HG03442 (cell line): ENCODE data around the gene NKAPD1.
"Not testable (repeated sequence)": the region's sequence is repeated elsewhere in the genome, so short reads cannot be mapped to it uniquely, and the experiment has no call there.

Experiments
- ATAC-seq: cut with Tn5 transposase; IDR thresholded peaks from one replicate; pipeline ENCODE4 v1.9.1; 2021; ENCODE audit warnings: mild to moderate bottlenecking, moderate library complexity; ENCODE audit not compliant: unreplicated experiment

Gene NKAPD1

DNA sequence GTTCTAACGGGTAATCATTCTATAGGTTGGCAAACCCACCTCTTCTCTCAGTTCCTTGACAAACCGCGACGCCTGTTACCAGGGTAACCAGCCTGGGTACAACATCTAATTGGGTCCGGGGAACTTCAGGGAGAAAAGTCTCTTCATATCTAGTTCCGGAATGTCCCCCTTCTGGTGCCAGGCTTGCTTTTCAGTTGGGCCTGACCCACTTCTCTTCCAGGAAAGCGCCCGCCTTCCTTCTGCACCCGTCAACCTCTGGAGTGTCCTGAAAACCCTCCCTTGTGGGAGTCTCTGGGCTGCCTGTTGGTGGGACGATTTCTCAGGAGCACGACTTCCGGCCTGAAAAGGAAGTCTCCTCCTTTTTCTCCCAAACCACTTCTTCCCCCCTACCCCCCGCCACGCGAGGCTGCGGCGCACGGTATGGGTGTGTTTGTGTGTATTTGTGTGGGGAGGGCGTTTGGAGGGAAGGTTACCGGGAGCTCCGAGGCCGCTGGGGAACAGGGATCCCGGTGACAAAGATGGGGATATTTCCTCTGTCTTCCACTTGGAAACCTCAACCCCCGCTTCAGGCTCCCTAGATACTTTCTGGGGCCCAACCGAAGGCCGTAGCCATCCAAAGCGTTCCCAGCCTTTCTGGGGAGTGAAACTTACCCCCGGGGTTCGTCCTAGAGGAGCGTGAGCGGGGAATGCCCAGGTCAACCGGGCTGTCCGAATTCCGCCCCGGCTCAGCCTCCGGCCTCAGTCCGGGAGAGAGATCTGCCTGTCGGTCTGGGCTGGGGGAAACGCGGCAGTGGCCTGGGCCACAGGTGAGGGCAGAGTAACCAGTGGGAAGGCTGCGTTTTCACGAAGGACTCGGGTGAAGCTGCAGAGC, at the start of gene NKAPD1, which contains the start of gene PIH1D2:
Gene NKAPD1, plus strand, starts transcription at position 359 of the 871 bp plus-strand sequence. CDS start 1,276 bp downstream, outside the sequence.
Gene PIH1D2, minus strand, starts transcription at position 77 of the 871 bp plus-strand sequence. CDS start 843 bp downstream, outside the sequence.
- ATAC-seq, result peak; percentile 88

DNA sequence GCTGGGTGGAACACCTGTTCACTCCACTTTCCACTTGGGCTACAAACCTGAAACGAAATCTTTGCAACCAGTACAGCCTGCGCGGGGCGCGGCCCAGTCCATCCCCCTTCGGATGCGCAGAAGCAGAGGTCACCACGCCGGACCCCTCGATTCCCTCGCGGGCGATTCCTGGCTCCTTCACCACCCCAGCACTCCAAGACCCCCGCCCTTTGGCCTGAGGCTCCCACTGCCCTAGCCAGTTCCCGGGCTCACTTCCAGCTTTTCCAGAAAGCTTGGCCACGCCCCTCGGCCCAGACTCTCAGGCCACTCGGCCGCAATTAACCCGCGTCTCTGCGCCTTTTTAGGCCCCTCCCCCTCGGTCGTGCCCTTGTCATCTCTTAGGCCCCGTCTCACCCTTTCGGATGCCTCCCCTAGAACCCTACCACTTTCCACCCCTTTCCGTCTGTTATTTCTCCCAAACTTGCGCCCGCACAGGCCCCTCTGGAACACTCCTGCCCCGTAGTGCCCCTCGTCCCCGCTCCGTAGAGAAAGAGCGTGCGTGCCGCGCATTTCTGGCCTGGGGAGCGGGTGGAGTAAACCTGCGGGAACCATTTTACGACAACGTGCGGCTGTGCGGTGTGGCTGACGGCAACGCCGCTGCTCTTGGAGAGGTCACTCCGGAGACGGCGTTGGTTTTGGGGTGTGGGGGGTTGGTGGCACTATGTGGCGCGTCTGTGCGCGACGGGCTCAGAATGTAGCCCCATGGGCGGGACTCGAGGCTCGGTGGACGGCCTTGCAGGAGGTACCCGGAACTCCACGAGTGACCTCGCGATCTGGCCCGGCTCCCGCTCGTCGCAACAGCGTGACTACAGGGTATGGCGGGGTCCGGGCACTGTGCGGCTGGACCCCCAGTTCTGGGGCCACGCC, 49.1 kb upstream of the NKAPD1 start, which contains the start of gene DLAT:
Gene DLAT, plus strand, starts transcription at position 636 of the 906 bp plus-strand sequence. Its CDS starts 65 bp downstream, at position 701.
- peak; percentile 72 for ATAC-seq

DNA sequence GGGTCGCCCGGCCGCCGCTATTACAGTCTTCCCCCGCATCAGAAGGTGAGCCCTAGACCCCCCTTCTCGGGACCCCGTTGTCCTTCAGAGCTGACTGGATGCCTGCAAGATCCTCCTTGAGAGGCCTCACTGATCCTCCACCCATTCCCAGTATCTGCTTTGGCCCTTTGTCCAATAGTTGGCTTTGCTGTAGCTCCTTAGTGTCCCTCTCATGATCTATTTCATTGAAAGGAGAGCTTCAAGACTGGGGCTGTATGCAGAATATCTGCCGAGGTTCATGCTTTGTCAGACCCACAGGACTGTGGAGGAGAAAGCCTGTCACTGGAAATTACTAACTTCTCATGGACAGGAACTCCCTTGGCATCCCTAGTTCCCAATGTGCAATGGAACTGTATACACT, 48.4 kb upstream of the NKAPD1 start:
- ATAC-seq, result no peak

- ATAC-seq, result not testable (repeated sequence)
These were observed 47.2 kb upstream of the NKAPD1 start for GRCh38 chr11:112026784-112027410.

GRCh38 chr11:112029460-112029859, 44.6 kb upstream of the NKAPD1 start:
- no peak for ATAC-seq

DNA sequence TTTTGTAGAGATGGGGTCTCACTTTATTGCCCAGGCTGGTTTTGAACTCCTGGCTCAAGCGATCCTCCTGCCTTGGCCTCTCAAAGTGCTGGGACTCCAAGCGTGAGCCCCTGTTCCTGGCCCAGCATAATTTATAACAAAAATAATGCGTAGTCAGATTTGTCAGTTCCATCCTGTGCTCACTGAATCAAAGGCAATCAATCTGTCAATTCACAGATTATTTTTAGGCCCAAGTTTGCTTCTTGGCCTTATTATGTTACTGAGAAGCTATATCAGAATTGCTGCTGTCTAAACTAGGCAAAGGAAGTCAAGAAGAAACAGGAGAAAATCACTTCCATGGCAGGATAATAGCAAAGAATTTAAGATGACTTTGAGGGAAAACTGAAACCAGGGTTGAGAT, 40.2 kb upstream of the NKAPD1 start:
- ATAC-seq, result no peak

- ATAC-seq, result no peak
These were observed 36.6 kb upstream of the NKAPD1 start for GRCh38 chr11:112037527-112037926.

GRCh38 chr11:112042161-112042960, 31.7 kb upstream of the NKAPD1 start:
- ATAC-seq, result no peak

DNA sequence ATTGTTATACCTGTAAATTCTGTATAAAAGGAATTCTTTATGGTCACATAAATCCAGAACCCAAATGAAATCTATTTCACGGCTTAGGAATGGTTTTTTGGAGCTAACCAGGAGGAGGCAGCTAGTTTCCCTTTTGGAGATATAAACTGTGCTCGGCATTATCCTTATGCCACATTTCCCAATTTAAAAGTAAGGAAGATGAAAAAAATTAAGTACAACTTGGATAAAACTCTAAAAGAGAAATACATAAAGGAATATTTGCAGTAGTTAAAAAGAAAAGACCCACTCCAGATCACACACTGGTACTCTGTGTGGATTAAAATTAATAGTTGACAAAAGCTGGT, 31.2 kb upstream of the NKAPD1 start:
- no peak for ATAC-seq

- ATAC-seq, result no peak
These were observed 29.1 kb upstream of the NKAPD1 start for GRCh38 chr11:112044961-112045360.

- ATAC-seq, result not testable (repeated sequence)
These were observed 27.5 kb upstream of the NKAPD1 start for GRCh38 chr11:112046647-112047046.

DNA sequence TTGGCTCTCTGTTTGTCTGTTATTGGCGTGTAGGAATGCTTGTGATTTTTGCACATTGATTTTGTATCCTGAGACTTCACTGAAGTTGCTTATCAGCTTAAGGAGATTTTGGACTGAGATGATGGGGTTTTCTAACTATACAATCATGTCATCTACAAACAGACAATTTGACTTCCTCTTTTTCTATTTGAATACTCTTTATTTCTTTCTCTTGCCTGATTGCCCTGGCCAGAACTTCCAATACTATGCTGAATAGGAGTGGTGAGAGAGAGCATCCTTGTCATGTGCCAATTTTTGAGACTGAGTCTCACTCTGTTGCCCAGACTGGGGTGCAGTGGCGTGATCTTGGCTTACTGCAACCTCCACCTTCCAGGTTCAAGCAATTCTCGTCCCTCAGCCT, 25.8 kb upstream of the NKAPD1 start:
- not testable (repeated sequence) for ATAC-seq

DNA sequence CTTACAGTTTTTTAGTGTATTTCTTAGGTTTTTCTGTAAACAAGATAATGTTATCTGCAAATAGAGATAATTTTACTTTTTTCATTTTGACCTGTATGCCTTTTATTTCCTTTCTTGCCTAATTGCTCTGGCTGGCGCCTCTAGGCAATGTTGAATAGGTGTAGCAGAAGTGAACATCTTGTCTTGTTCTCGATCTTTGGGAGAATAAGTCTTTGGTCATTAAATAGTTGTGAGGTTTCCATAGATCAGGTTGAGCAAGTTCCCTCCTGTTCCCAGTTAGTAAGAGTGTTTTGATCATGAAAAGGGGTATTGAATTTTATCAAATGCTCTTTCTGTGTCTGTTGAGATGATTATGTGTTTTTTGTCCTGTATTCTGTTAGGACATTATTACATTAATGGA, 24.3 kb upstream of the NKAPD1 start:
- ATAC-seq, result no peak

DNA sequence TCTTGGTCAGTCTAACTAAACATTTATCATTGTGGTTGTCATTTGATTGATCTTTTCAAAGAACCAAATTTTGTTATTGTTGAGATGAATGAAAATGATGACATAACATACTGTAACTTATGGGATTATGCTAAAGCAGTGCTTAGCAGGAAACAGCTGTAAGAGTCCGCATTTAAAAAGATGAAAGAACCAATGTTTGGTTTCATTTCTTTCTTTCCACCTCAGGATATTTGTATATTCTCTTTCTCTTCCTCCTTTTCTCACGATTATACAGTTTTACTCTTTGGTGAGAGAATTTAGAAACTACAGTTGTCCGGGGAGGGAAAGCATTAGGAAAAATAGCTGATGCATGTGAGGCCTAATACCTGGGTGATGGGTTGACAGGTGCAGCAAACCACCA, 23.4 kb upstream of the NKAPD1 start:
- peak; percentile 78 for ATAC-seq

DNA sequence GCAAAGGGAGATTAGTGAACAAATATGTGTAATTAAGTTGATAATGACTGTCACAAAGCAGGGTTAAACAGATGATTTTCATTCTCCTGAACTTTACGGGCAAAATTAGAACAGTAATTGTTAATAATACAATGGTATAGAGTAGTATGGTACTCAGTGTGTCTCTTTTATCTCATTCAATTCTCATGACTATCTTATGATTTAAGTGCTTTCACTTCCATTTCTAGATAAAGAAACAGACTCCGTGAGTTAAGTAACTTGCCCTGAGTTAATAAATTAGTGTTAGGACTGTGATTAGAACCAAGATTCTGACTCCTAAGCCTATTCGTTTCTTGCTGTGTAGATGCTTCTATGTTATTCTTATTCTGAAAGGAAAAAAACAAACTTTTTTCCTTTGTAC, 22.3 kb upstream of the NKAPD1 start:
- no peak for ATAC-seq

- ATAC-seq, result no peak
These were observed 16.9 kb upstream of the NKAPD1 start for GRCh38 chr11:112057170-112057569.

DNA sequence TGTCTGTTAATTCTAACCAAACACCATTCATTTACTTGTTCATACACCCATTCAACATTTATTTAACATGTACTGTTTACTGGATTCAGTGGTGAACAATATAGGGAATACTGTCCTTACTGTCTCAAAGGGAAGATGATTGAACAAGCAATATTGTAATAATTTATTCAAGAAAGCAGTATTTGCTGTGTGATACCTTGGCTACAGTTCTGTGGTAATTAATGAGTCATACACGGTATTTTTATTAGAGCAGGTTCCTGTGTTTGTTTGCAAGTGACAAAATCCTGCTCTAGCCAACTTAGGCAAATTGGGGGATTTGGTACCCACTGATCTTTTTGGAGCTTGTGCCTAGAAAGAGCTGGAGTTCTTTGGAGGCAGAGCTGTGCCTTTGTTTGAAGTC, 16.0 kb upstream of the NKAPD1 start:
- ATAC-seq, result no peak

- no peak for ATAC-seq
These were observed 11.2 kb upstream of the NKAPD1 start for GRCh38 chr11:112062923-112063322.

- no peak for ATAC-seq
These were observed 8.6 kb downstream of the NKAPD1 start for GRCh38 chr11:112082729-112083128.

- ATAC-seq, result peak; percentile 30
These were observed 11.8 kb downstream of the NKAPD1 start for GRCh38 chr11:112085822-112086421.
